Adrenal gland (tissue), 12 donors: ENCODE measurements around the gene ADARB2. TPM values are rescaled to one million over a fixed set of nuclear protein-coding genes. Genes with fewer than 3 reads are reported as not detected.

Source experiments
- DNase-seq, 7 donors: peaks; one replicate each; pipeline ENCODE4 v3.0.0-alpha.2; 2019 to 2020
- H3K27ac ChIP-seq, 5 donors: fragments of 200-600 bp; sonication (generic) in 4 of 5; 1 replicate in 3 of 5; 2 replicates in 2 of 5; pipeline versions ENCODE4 v1.5.1 to v1.8.0; 2016 to 2020; ENCODE audit warnings: mild to moderate bottlenecking in 1 of 5
- H3K27me3 ChIP-seq: fragments of 200-600 bp; 2 replicates; pipeline ENCODE4 v1.8.0; 2021
- H3K36me3 ChIP-seq, 2 donors: fragments of 200-600 bp; replicated peaks in 1 of 2; 1 replicate in 1 of 2; 2 replicates in 1 of 2; pipeline versions ENCODE4 v1.5.1 to v1.8.0; 2018 to 2022
- H3K4me1 ChIP-seq, 2 donors: fragments of 200-600 bp; replicated peaks in 1 of 2; 1 replicate in 1 of 2; 2 replicates in 1 of 2; pipeline versions ENCODE4 v1.5.1 to v1.8.0; 2018 to 2021
- H3K4me3 ChIP-seq, 4 donors: fragments of 200-600 bp; sonication (generic) in 3 of 4; one replicate each; pipeline ENCODE4 v1.5.1; 2016 to 2018
- H3K9me3 ChIP-seq, 3 donors: fragments of 200-600 bp; sonication (generic) in 1 of 3; replicated peaks in 1 of 3; 1 replicate in 2 of 3; 2 replicates in 1 of 3; pipeline versions ENCODE4 v1.5.1 to v1.8.0; 2016 to 2021
- CTCF ChIP-seq, 6 experiments: fragments of 450-650 bp in 4 of 6; fragments of 200-600 bp in 2 of 6; sonication (generic) in 1 of 6; IDR thresholded peaks; 1 replicate in 5 of 6; 2 replicates in 1 of 6; pipeline versions ENCODE4 v1.5.1 to v1.8.0; 2016 to 2021; ENCODE audit warnings: antibody characterized with exemption in 6 of 6, mild to moderate bottlenecking in 2 of 6, moderate library complexity in 1 of 6
- POLR2A ChIP-seq, 2 donors: fragments of 450-650 bp; IDR thresholded peaks; one replicate each; pipeline ENCODE4 v1.6.1; 2017; ENCODE audit warnings: antibody characterized with exemption in 2 of 2, mild to moderate bottlenecking in 2 of 2, moderate library complexity in 1 of 2
- WGBS, 4 donors: extraction: QIAGEN DNeasy Blood & Tissue Kit in 2 of 4; methylation state at CpG; one replicate each; pipeline versions ENCODE4 v1.1.5 to v1.1.7; 2013 to 2017; 5-methylcytosine and 5-hydroxymethylcytosine counted together
- intact Hi-C, 2 donors: fragments of 100-400 bp; cut with DNase I; formaldehyde crosslinking; loops; one replicate each; pipeline versions ENCODE4 v1.14.1 to v1.15.0; 2022 to 2023
- polyA plus RNA-seq, 3 donors: library from polyadenylated mRNA; stranded (reverse); fragments of 200-250 nt in 2 of 3; fragments of 350-450 nt in 1 of 3; fragmentation: Illumina TruSeq in 1 of 3; extraction: RNeasy Lipid Tissue Mini Kit (QIAGEN cat#74804) in 1 of 3; gene quantifications; one replicate each; pipeline ENCODE4 v1.2.3, GENCODE V29; 2013 to 2014
- total RNA-seq, 9 donors: library from RNA; depleted of rRNA in 4 of 9; stranded (reverse); fragments of >200 nt in 4 of 9; fragments of 120-200 nt in 1 of 9; fragmentation: NEBNext Ultra II Directional in 1 of 9; extraction: Animal tissue kit (Norgen Biotek cat#: 25700) in 1 of 9; gene quantifications; one replicate each; pipeline versions ENCODE4 v1.1.0 to v1.2.4, GENCODE V29; 2013 to 2023
- donor health status: healthy with polysubstance abuse.
- donor health status: Bipolar disorder and iron deficiency.
- donor health status: DM: yes; HTN: yes; CAD: no.
- donor health status: DM: no; HTN: no; CAD: no.
- donor health status: DM: no; HTN: no; CAD: no.
- donor health status: DM: yes; HTN: yes; CAD: no.

Gene ADARB2
- total and polyA plus RNA-seq, 12 donors: 0.14 to 3.1 (median 0.91) TPM

- Histone ChIP-seq H3K27ac (no peak overlapping the region), H3K4me1 (no peaks in the 10 kb centered on the region), H3K36me3 (no peaks in the 10 kb centered on the region), H3K9me3 (no peaks in the 10 kb centered on the region), H3K4me3 (no peak overlapping the region), H3K27me3 (no peaks in the 10 kb centered on the region)
- WGBS, 4 donors: 82 to 93% (median 89%) methylated on average over 15 of the region's 15 CpGs
- intact Hi-C loops: no loop called here
- no peak for TF ChIP-seq POLR2A (IDR thresholded peaks at IDR 0.05)
- no peak for TF ChIP-seq CTCF (IDR thresholded peaks at IDR 0.05)
- DNase-seq: no peak
These were observed 403.3 kb downstream of the ADARB2 start for GRCh38 chr10:1333981-1334380.

- H3K4me3 ChIP-seq: no peak overlapping the region
- H3K9me3 ChIP-seq: no peaks in the 10 kb centered on the region
- no peaks in the 10 kb centered on the region for H3K4me1 ChIP-seq
- no peak for DNase-seq
- intact Hi-C loops: no loop called here
- no peaks in the 10 kb centered on the region for H3K36me3 ChIP-seq
- TF ChIP-seq POLR2A (IDR thresholded peaks at IDR 0.05): no peak
- no peak overlapping the region for H3K27ac ChIP-seq
- H3K27me3 ChIP-seq: no peaks in the 10 kb centered on the region
- 74 to 91% (median 81%) methylated on average over 1 of the region's 1 CpG for WGBS, 4 donors
These were observed 405.8 kb downstream of the ADARB2 start for GRCh38 chr10:1331560-1331959.

DNA sequence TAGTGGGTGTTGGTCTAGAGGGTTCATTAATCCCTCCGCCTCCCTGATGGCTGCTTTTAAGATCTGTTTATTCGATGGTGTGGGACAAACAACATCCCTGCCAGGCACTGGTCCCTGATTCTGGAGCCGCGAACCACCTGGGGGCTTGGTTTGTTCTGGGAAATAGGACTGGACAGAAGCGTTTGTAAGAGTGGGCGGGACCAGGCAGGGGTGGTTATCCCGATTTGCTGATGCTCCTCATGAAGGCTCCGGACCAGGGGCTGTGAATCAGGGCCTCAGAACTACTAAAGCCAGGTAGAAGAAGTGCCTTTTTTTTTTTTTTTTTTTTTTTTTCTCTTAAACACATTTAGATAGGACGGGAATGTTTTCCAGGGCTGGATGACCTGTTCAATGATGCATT, 407.7 kb downstream of the ADARB2 start:
- 83 to 87% (median 85%) methylated on average over 4 to 9 of the region's 9 CpGs for WGBS, 4 donors
- intact Hi-C loops: no loop called here

DNA sequence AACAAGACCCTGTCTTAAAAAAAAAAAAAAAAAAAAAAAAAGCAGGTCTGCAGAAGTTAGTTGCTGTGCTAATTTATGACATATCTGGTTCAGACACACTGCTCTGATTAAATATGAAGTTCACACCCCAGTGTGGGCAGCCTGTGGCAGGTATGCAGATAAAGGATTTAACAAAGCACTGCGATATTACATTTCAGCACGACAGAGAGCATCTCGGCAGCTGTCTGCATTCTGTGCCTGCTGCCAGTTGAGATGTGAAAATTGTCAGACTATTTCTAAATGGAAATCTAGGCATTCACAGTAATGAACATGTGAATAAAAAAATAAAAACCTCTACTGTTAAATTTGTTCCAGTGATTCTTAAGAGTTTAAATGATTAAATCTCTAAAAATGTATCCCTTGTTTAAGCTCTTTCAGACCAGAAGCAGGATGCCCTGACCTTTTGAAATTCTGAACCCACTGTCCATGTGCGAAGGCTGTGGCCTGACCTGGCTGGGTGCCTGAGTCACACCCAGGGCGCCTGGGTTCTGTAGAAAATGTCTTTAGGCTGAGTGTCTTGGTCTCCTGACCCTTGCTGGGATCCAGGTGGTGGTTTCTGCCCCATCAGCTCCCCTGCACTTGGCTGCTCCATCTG, 408.2 kb downstream of the ADARB2 start:
- intact Hi-C loops: no loop called here
- Histone ChIP-seq H3K4me1 (no peaks in the 10 kb centered on the region), H3K4me3 (no peak overlapping the region), H3K27ac (no peak overlapping the region), H3K27me3 (peaks cover 4% of the 10 kb centered on the region), H3K9me3 (no peaks in the 10 kb centered on the region), H3K36me3 (no peaks in the 10 kb centered on the region)
- no peak for DNase-seq
- WGBS, 4 donors: 75 to 82% (median 79%) methylated on average over 4 to 5 of the region's 5 CpGs
- TF ChIP-seq CTCF (IDR thresholded peaks at IDR 0.05) (no peak), POLR2A (IDR thresholded peaks at IDR 0.05) (no peak)

More for the DNA sequence above, 407.7 kb downstream of the ADARB2 start:
- Histone ChIP-seq H3K27ac (no peak overlapping the region), H3K4me3 (no peak overlapping the region), H3K4me1 (no peaks in the 10 kb centered on the region), H3K27me3 (peaks cover 4% of the 10 kb centered on the region), H3K9me3 (no peaks in the 10 kb centered on the region), H3K36me3 (no peaks in the 10 kb centered on the region)
- no peak for DNase-seq
- no peak for TF ChIP-seq POLR2A (IDR thresholded peaks at IDR 0.05)
- no peak for TF ChIP-seq CTCF (IDR thresholded peaks at IDR 0.05)

DNA sequence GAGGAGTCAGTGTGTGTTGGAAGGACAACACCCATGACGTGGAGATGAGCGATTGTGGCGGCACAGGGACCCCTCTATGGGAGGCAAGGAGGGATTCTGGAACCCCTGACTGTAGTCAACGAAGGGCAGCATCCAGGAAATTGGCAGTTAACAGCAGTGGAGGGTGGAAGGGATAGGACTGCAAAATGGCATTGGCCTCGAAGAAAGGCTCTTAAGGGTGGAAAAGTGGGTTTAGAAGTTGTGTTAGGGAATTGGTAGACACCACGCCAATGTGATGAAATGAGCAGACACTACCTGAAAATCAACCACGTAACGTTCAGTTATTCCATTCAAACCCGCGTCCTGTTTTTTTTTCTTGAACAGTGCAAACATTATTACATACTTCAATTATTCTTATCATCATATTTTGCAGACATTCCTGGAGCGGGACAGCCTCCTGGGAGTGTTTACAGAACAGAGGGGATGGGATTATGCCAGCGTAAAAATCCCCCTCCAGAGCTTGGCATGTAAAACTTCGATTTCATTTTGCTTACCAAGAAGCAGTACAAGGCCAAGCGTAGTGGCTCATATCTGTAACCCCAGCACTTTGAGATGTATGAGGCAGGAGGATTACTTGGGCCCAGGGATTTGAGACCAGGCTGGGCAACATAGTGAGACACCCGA, 409.0 kb downstream of the ADARB2 start:
- no peak for TF ChIP-seq POLR2A (IDR thresholded peaks at IDR 0.05)
- TF ChIP-seq CTCF (IDR thresholded peaks at IDR 0.05): no peak
- Histone ChIP-seq H3K4me3 (no peak overlapping the region), H3K4me1 (no peaks in the 10 kb centered on the region), H3K27ac (no peak overlapping the region), H3K27me3 (peaks cover 4% of the 10 kb centered on the region), H3K36me3 (no peaks in the 10 kb centered on the region), H3K9me3 (no peaks in the 10 kb centered on the region)
- intact Hi-C loops: no loop called here
- WGBS, 4 donors: 70 to 83% (median 82%) methylated on average over 15 of the region's 15 CpGs
- DNase-seq: no peak
